HG02870 (cell line): ENCODE data around the gene USP31.

Experiments used
- ATAC-seq: cut with Tn5 transposase; IDR thresholded peaks from one replicate; pipeline ENCODE4 v1.9.1; 2021; ENCODE audit warnings: mild to moderate bottlenecking, moderate library complexity; ENCODE audit not compliant: unreplicated experiment

The USP31 gene

GRCh38 chr16:23069844-23070243, 79.4 kb downstream of the USP31 start:
- no peak for ATAC-seq

DNA sequence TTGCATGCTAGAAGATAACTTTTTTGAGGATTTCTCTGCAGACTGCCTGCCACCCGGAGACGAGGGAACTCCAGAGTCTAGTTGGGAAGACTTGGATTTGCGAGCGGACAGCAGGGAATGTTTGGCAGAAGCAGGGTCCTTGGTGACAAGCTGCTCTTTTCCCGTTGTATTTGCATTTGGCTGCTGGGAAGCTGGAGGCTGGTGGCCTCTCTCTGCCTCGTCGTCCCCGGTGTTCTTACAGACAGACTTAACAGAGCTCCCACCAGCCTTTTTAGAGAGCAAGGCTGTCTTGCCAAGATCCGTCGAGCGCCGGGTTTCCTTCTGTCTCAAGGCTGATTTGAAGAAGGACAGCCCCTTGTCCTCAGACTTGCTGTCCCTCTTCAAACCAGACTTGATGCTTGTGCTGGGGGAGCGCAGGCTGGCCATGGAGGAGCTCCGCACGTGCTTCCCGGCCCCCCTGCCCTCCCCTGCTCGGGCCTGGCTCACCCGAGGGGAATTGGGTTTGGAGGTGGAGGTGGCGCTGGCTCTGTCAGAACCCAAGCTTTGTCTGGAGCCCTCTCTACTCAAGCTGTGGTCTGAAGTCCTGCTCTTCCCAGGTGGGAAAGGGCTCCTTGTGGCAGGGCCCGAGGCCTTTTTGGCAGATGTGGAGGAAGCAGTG, 81.0 kb downstream of the USP31 start:
- ATAC-seq: no peak

DNA sequence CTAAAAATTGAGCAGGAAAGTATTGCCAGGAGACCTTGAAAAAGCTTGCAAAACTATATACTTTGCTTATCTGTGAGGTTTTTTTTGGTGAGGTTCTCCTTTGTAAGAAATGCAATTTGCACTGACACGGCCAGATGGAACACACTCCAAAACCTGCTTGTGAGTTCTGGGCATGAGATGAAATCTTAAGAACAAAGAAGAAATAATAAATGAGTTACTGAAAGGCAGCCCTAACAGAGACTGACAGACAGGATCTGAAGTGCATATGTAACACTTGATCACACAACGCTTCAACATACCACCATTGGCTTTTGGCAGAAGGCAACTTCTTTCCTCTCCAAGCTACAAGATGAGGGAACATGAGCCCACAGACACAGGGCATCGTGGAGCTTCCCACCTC, 82.6 kb downstream of the USP31 start:
- ATAC-seq: no peak

DNA sequence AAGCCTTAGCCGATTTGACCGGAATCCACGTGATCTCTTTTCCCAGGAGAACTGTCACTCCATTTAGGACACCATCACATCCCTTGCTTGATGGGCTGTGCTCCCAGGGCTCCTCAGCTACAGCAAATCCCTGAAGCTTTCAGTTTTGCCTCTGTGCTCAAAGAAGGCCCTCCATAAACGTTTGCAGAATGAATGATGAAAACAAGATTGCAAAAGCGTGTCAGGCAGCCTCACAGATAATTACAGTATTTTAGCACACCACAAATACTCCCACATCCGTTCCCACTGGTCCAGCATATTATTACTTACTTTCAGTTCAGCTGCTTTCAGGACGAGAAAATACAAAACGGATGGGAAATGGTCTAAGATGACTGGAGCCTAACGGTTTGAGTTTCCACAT, 84.6 kb downstream of the USP31 start:
- ATAC-seq: no peak

DNA sequence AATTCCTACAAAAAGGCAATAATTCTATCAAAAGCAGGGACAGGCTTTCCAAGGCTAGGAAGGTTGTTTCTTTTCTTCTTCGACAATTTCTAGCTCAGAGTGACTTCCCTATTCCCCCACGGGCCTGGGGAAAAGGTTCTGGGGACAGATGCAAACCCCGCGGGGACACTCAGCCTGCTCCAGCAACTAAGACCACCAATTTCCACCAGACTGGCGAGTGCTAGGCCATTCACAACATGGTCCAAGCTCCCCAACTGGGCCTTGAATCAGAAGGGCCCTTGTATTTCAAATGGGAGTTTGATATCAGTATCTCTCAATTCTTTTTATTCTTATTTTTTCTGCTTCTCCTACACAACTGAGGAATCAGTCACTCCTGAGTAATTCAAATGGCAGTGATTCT, 86.7 kb downstream of the USP31 start:
- no peak for ATAC-seq

GRCh38 chr16:23061669-23062068, 87.6 kb downstream of the USP31 start:
- no peak for ATAC-seq

- no peak for ATAC-seq
Measured at GRCh38 chr16:23060458-23061320, 88.6 kb downstream of the USP31 start.

- no peak for ATAC-seq
Measured at GRCh38 chr16:23059433-23059832, 89.8 kb downstream of the USP31 start.

DNA sequence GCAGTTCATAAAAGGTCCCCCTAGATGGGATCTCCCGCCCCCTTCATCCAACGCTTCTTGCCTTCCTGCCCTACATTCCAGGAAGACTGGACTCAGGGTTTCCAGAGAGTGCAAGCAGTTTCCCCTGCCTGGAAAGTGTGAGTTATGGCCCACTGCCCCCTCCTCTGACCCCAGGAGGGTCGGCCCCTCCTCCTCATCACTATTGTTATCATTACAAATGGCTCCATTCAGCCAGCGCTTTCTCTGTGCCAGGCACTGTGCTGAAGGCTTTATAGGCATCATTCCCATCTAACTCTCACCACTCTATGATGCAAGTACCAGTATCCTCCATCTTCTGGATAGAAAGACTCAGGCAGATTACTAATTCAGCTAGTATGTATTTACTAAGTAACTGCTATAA, 90.7 kb downstream of the USP31 start:
- ATAC-seq: no peak

DNA sequence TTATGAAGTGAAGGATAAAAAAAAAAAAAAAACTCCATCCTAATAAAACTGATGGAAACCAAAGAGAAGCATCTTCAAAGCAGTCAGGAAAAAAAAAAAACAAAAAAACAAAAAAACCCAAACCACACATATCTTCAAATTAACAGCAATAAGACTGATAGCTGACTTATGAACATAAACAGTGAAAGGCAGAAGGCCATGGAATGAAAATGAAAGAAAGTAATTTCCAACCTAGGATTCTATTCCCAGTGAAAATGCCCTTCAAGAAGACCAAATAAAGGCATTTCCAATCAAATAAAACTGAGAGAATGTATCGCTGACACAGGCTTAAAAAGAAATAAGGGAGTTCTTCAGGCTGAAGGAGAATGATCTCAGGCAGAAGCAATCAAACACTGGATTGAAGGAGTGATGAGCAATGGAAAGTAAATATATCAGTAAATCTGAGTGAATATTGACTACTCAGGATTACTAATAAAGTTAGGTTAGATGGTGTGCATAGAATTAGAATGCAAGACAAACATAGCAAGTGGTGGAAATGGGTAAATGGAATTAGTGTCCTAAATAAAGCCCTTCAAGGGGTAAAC, 92.1 kb downstream of the USP31 start:
- ATAC-seq: no peak

- ATAC-seq: no peak
Measured at GRCh38 chr16:23055481-23055880, 93.8 kb downstream of the USP31 start.

- ATAC-seq: no peak
Measured at GRCh38 chr16:23052908-23053580, 96.2 kb downstream of the USP31 start.

- ATAC-seq: no peak
Measured at GRCh38 chr16:23052221-23052620, 97.0 kb downstream of the USP31 start.

DNA sequence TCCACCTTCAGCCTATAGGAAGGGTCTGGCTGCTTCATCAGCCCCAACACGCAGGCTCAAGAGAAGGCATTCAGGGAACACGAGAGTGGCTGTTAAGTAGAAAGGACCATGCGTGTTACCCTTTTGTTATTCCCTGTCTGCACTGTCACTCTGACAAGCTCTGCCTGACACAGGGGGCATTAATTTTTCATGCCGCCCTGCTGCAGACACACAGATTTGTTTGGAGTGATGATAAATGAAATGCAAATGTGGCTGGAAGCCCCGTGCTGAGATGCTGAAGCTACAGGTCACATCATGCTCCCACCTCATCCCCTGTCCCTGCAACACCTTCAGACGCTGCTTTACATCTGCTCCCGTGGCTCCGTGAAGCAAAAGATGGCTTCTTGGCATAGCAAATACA, 97.7 kb downstream of the USP31 start:
- ATAC-seq: no peak

DNA sequence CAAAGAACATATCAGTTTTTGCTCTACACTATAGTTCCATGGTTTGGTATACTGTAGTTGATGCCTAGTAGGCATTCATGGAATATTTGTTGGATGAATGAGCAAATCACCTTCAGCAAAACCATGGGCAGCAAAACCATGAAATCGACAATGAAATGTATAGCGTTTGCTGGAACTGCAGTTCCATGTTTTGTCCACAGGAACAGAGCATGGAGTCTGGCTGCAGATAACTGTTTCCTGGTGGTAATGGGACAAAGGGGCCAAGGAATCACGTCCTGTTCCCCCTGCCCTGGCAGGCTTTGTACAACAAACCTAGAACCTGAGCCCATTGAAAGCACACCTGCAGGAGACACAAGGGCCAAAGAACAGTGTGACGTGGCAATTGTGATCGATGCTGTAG, 101.1 kb downstream of the USP31 start:
- ATAC-seq: no peak

- ATAC-seq: no peak
Measured at GRCh38 chr16:23045025-23045424, 104.2 kb downstream of the USP31 start.

DNA sequence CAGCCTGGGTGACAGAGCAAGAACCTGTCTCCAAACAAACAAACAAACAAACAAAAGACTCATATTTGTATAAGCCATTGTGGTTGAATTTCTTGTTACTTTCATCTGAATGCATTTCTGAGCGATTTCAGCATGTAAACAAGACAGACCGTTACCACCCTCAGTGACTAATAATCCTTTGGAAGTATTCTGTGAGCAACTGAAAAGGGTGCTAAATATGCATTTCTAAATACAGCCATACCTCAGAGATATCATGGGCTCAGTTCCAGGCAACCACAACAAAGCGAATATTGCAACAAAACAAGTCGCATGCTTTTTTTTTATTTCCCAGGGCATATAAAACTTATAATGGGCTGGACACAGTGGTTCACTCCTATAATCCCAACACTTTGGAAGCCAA, 109.0 kb downstream of the USP31 start:
- no peak for ATAC-seq

GRCh38 chr16:23039118-23039517, 110.1 kb downstream of the USP31 start:
- no peak for ATAC-seq

- no peak for ATAC-seq
Measured at GRCh38 chr16:23035240-23035639, 114.0 kb downstream of the USP31 start.

GRCh38 chr16:23031508-23032098, 117.6 kb downstream of the USP31 start:
- no peak for ATAC-seq

DNA sequence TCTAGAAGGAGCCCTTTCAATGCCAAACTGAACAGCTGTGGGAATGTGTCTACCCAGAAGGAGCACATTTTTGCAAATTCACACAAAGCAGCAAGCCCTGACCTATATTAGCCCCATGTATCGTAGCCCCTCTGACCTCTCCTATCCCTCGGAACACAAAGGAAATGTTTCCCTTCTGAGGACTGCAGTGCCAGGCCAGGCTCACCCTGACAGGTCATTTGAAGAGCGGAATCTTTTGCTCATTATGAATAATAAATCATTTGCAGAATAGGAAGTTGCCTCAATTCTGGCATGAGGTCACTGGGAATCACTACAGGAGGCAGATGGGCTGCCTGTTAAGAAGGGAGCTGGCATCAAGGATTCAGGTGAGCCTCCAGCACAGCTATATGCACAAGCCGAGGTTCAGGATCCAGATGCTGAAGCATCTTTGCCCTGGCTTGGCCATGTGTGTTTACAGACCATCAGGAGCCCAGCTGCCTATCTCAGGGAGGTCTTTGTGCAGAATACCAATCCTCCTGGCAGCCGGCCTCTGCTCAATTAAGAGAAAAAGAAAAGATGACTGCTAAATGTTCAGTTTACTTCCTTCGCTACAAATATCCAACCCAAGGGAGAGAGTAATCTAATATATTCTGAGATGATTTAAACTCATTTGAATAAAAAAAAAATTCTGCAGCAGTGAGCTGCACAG, 119.4 kb downstream of the USP31 start:
- no peak for ATAC-seq
